HG02642 (cell line): ENCODE data around the gene LRRC36.
"Not testable (repeated sequence)": the region's sequence is repeated elsewhere in the genome, so short reads cannot be mapped to it uniquely, and the experiment has no call there.

ENCODE experiments used
- ATAC-seq: cut with Tn5 transposase; IDR thresholded peaks from one replicate; pipeline ENCODE4 v1.9.1; 2021; ENCODE audit warnings: mild to moderate bottlenecking; ENCODE audit not compliant: unreplicated experiment, poor library complexity

Gene LRRC36

DNA sequence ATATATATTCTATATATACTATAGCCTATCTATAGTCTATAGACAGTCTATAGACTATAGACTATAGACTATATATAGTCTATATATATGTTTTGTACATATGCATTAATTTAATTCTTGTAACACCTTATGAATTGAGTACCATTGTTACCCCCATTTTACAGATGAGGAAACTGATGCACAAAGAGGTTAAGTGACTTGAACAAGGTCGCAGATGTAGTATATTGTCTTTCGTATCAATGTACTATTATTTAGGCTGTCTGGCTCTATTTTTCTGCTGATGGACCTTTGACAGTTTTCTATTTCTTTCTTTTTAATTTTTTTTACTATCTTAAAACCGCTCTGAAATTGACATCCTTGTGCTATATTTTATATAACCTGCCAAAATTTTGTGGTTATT is 14.6 kb downstream of the LRRC36 start:
- ATAC-seq: no peak

DNA sequence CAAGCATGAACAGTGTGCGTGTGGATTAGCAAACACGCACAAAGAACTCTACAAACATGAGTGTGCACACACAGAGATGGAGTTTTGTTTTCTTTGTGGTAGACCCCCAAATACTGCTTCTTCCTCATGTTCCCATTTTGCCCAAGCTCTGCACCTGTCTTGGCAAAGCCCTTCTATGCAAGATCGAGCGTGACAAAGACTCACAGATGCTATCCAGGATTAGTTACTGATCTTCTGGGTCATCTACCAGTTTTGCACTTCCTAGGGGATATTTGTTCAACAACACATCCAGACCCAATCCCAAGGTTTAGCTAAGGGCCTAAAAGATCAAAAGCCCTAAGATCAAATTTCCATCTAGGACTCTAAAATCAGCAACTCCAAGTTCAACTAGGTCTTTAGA is 16.0 kb downstream of the LRRC36 start:
- ATAC-seq: no peak

DNA sequence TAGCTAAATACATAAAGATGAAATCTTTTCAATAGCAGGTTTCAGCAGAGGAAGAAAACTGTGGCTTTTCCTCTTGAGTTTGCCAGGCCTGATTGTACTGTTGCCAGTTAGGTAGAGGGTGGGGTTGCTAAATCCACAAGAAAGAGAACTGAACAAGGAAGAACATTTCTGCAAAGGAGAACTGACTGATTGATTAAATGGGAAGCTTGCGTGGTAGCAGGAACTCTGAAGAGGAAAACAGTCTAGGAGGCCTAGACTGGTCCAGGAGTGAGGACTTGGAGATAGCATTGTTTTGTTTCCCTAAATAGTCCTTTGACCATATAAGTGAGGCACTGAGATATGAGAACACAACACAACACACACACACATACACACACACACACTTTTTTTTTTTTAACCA is 18.8 kb downstream of the LRRC36 start:
- ATAC-seq: no peak

DNA sequence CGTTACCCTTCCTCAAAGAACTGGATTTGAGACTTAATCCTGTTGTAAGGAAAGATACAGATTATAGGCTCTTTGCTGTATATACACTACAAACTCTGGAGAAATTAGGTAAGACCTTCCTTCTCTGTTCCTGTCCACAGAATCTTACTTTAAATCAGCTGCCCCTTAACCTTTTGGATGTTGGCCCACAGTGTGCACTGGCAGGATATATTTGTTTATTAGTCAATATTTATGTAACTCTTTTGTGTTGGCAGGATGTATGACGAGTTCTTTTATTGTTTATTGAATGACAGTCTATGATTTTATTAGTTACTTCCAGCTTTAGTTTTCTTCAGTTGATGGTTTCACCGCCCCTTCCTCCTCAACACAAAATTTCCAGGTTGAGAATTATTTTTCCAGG is 19.7 kb downstream of the LRRC36 start:
- no peak for ATAC-seq

DNA sequence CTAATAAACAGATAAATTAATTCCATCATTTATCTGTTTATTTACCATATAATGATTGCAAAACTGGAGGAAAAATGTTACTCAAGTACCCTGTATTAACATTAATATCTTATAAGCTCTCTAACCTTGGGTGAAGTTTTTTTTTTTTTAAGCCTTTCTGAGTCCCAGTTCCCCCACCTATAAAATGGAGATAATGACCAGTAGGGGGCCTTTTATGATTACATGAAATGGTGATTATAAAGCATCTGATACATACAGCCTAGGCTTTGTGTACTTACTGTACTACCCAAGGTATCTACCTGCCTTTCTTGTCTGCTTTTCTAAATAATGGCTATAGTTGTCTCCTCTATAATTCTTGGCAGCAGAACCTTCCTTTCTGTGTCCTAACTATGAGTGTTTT is 22.6 kb downstream of the LRRC36 start:
- ATAC-seq: no peak

DNA sequence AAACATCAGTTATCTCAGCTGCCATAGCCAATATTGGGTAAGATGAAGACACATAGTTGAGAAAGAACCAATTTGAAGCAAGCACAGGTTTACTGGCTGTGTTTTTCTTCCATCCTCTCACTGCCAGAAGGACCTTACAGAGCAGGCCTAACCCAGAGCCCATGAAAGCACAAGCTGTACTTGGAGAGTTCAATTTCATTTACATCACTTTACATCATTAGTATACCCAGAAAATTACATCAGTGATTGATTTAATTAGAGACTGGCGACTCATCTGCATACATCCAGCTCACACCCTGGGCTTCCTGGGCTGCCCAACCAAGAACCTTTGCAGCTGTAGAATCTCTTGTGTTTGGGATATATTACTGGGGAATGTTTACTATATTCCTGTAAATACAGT is 23.7 kb downstream of the LRRC36 start:
- ATAC-seq: no peak

DNA sequence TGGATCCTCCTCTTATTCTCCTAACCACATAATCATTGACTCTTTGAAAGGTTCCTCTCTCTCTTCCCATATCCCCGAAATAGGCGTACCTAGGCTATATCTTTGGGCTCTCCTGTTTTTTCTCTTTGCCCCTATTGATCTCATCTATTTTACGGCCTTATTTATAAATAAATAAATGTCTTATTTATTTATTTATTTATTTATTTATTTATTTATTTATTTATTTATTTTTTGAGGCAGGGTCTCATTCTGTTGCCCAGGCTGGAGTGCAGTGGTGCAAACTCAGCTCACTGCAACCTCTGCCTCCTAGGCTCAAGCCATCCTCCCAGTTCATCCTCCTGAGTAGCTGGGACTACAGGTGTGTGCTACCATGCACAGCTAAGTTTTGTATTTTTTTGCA is 25.8 kb downstream of the LRRC36 start:
- not testable (repeated sequence) for ATAC-seq

DNA sequence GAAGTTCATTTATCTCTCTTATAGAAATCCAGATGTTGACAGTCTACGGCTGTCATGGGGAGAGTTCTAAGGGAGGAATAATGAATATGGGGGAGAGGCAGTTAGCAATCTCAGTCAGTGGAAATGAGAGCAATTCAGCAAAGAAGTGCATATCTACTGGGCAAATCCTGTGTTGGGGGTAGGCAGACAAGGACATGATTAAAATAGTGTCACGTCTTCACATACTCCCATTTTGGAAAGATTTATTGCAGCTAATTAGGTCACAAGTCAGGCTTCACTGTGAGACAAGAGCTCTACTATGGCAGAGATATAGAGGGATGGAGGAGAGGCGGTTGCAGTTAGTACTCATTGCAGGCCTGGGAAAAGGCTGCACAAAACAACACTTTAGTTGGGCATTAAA is 29.8 kb downstream of the LRRC36 start:
- ATAC-seq: no peak

DNA sequence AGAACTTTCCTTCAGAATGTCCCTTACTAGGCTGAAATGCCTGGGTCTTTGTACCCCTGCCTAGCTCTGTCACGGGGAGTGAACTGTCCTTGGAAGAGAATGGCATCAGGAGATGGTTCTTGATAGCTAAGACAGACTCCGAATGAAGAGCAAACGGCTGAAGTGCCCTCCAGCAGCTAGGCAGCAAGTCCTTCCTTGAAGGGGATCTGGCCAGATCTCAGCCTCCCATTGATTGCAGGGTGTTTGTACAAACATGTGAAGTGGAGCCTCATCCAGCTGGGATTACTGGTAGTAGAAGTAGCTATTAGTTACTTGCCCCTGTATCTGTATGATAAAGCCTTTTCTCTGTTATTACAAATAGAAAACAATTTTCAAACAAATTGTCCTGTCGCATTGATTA is 30.9 kb downstream of the LRRC36 start:
- no peak for ATAC-seq

DNA sequence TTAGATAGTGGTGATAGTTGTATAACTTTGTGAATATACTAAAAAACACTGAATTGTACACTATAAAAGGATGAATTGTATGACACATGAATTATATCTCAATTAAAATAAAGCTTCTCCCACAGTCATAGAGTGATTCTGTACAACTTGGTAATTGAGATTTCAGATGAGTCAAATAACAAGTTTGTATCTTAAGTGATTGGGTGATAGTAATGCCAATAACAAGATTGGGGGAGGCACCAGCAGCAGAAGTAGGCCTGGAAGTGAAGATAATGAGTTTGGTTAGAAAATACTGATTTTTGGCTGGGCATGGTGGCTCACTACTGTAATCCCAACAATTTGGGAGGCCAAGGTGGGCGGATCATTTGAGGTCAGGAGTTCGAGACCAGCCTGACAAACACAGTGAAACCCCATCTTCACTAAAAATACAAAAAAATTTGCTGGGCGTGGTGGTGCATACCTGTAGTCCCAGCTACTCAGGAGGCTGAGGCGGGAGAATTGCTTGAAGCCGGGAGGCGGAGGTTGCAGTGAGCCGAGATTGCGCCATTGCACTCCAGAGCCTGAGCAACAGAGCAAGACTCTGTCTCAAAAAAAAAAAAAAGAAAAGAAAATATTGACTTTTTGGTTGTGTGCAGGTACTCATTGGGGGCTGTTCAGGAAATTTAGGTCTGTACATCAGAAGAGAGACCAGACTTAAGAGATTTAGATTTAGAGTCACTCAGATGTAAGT is 33.1 kb downstream of the LRRC36 start:
- ATAC-seq: not testable (repeated sequence)

DNA sequence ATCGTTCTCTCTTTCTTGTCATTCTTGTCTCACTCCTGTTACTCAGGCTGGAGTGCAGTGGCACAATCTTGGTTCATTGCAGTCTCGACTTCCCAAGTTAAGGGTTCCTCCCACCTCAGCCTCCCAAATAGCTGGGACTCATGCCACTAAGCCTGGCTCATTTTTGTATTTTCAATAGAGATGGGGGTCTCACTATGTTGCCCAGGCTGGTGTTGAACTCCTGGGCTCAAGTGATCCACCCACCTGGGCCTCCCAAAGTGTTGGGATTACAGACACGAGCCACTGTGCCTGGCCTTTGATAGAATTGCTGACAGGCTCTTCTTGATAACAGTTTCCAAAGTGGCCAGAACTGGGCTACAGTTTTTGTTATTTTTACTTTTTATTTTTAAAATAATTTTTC is 34.4 kb downstream of the LRRC36 start:
- ATAC-seq: no peak

DNA sequence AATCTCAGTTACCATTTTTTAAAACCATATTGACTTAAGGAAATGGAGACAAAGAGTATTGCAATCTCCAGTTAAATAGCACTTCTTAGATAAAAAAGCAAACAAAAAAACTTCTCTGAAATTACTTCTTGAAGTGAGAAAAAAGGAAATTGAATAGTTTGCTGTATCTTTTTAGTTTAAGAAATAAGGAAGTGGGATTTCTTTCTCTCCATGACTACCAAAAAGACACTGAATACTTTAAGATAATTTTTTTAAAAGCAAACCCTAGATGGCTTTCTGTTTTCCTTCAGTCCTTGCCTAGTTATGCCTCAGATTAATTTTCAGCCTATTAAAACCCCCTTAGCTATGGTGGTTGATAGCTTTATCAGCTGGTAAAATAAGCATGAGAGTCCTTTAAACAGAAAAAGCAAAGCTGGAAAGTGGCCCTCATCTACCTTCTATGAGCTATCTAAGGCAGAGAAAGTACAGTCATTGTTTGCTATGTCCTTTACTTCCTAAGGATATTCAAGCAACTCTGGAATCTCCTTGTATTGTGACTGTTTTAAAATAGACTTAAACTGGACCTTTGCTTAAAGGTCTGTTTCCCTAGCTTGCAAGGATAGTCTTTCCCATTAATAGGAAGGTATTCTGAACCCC is 38.1 kb downstream of the LRRC36 start:
- ATAC-seq: no peak

DNA sequence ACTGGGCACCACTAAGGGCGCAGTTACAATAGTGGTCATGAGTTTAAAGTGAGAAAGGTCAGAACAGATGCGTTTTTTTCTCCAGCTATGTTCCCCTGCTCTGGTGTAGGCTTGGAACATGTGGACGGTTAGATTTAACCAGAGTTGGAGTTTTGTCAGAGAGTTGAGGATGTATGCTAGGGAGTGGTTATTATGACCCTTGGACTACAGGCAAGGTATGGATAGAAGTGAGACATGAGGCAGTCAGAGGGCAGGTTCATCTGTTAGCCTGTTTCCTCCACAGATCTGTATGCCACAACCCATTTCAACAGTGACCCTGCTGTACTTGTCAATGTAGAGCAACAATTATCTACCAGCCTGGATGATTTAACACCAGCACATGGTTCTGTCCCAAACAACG is 44.0 kb downstream of the LRRC36 start:
- ATAC-seq: no peak

DNA sequence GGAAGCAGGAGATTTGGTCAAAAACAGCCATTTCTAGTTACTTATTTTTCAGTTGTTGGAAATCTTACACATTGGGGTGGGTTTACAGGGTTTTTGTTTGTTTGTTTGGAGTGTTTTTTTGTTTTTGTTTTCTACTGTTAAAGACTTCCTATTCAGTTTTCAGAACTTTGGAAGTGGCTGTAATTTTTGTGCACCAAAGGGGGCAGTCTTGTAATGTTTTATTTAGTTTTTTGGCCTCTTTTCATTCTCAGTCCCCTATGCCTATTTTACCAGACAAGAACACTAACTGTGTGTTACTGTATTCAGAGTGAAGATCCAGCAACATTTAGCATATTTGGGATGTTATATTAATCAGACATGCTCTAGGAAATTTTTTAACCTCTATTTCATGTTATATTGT is 46.0 kb downstream of the LRRC36 start:
- no peak for ATAC-seq

DNA sequence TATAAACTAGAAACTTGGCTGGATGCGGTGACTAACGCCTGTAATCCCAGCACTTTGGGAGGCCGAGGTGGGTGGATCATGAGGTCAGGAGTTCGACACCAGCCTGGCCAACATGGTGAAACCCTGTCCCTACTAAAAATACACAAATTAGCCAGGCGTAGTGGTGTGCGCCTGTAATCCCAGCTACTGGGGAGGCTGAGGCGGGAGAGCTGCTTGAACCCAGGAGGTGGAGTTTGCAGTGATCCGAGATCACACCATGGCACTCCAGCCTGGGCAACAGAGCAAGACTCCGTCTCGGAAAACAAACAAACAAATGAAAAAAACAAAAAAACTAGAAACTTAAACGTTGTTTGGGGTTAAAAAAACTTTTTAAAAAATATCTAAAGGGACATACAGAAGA is 49.4 kb downstream of the LRRC36 start:
- not testable (repeated sequence) for ATAC-seq

DNA sequence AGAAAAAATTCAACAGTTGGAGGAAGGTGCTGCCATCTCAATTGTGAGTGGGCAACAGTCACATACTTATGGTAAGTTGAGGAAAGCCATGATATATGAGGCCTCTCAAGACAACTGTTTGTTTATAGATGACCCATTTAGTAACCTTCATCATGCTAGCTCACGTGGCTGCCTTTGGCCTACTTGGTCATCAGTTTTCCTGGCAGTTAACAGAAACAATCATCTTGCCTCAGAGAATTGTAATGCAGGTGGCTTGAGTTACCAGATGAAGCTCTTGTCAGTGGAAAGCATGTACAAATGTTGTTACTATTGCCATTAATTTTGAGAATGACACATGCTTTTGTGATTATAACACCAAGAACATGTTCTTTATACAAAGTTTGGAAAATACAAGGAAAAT is 52.0 kb downstream of the LRRC36 start:
- ATAC-seq: no peak

DNA sequence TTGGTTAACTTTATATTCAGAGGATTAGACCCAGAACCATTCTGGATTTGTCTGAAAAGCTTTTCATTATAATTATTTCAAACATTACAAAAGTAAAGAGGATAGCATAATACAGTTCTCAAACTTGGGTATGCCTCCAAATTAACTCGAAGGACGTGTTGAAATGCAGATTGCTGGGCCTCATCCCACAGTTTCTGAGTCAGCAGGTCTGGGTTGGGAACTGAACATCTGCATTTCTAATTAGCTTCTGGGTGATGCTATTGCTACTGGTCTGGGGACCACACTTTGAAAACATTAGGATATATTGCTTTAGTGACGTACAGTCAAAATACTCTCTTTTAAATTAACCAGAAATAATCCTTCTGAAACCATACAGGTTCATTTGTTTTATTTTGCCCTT is 56.7 kb downstream of the LRRC36 start:
- no peak for ATAC-seq

DNA sequence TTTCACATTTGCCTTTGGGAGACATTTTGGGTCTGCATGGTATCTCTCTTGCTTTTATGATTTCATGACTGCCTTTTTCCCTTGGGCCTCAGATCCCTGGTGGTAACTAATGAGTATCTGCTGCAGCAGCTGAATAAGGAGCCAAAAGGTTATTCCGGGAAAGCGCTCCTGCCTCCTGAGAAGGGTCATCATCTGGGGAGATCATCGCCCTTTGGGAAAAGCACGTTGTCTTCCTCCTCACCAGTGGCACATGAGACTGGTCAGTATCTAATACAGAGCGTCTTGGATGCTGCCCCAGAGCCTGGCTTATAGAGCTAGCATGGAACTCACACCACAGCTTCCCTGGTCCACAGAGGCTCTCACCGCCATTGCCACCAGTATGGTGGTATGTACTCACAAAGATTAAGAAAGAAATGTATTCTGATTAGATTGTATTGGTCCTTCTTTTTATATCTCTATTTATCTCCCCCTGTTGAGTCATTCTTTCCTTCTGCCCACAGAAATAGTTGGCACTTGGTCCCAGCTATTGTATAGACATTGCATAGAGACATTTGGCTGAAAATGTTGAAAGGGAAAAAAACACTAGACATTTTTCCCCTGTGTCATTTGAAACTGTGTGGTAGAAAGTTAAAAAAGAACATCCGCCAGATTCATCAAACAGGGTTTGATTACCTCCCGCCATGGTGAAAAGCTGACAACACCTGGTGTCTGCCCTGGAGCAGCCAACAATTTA is 58.3 kb downstream of the LRRC36 start:
- no peak for ATAC-seq

DNA sequence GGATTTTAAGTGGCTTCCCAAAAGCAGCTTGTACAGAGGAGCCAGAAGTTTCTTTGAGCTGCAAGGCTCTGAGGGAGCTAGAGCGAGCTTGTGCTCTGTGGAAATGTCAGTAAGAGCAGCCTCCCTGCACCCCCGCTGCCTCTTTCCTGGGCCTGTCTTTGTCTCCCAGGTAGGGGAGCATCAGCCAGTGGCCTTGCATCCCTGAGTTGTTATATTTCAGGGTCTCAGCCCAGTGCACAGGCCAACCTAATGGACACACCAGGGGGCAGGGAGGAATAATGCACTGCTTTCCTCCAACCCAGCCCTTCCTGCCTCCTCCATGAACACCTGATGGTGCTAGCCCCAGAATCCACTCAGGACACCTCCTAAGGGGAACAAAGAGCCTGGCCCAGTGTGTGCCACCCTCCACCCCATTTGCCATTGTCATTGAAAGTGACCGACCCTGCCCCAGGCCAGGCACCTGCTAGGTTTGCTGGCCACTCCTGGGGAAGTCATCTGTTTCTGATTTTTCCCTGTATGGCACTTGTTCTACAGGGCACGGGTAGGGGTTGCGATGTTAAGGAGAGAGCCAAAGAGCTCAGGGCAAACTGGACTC is 60.3 kb downstream of the LRRC36 start:
- no peak for ATAC-seq

DNA sequence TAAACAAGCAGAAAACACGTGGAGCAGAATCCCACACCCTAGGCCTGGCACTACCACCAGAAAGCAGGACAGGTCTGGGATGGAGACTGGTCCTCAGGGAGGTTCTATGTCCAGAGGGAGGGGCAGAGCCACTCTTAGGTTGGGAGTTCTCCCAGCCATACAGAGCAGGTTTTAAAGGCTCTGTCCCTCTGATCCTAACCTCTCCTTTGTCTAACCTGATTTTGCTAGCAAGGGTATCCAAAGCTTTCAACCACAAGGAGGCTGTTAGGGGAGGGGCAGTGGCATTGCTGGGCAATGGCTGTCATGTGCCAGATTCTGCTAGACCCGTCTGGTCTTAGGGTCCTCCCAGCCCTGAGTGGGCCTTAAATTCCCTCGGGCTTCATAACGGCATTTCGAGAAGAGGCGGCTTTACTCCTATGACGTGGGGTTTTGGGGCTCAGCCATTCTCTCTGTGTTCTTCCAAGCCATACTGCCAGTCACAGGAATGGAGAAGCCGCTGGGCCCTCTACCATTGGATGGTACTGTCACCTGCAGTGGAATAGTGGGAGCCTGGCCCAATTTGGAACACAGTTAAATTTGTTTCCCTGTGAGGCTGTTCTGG is 61.0 kb downstream of the LRRC36 start:
- no peak for ATAC-seq

DNA sequence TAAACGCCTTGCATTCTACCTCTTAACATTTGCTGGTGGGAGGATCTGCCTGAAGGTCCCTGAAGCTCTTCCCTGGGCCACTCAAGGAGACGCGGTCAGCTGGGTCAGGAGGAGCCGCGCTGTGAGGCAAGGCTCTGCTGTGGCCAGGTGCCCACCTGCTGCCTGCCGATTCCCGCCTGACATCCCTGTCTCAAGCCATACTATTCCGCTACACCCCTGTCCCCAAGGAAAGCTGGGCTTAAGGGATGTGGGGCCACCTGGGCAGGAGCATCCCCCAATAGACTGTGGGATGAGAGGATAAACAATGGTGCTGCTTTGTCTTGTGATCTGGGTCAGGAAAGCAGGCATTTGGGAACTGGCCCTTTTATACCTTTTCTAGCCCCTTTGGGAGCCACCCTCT is 61.6 kb downstream of the LRRC36 start:
- no peak for ATAC-seq
